Fibroblast of lung (primary cell): Measurements from ENCODE around the gene PGLYRP3. TPM values are rescaled to one million over a fixed set of nuclear protein-coding genes. Genes with fewer than 3 reads are reported as not detected.

Experiments used
- DNase-seq, 2 donors: peaks; one replicate each; pipeline versions ENCODE4 v3.0.0 to v3.0.0-alpha.2; 2010; ENCODE audit warnings: low read depth in 2 of 2
- H2AFZ ChIP-seq: 2 replicates; pipeline ENCODE4 v1.5.1; 2012; ENCODE audit warnings: low read length, control low read depth, inconsistent platforms
- H3K27ac ChIP-seq: 2 replicates; pipeline ENCODE4 v1.5.1; 2011; ENCODE audit warnings: low read length, control low read depth; ENCODE audit not compliant: insufficient read depth
- H3K27me3 ChIP-seq: 2 replicates; pipeline ENCODE4 v1.5.1; 2011; ENCODE audit warnings: mild to moderate bottlenecking, low read length; ENCODE audit not compliant: control insufficient read depth, insufficient read depth
- H3K36me3 ChIP-seq: 2 replicates; pipeline ENCODE4 v1.5.1; 2011; ENCODE audit warnings: low read length; ENCODE audit not compliant: control insufficient read depth, insufficient read depth
- H3K4me1 ChIP-seq: 2 replicates; pipeline ENCODE4 v1.5.1; 2011; ENCODE audit warnings: low read length; ENCODE audit not compliant: control insufficient read depth, insufficient read depth; ENCODE audit errors: extremely low read depth
- H3K4me2 ChIP-seq: 2 replicates; pipeline ENCODE4 v1.5.1; 2011; ENCODE audit warnings: low read length, control low read depth; ENCODE audit not compliant: insufficient read depth; ENCODE audit errors: extremely low read depth
- H3K4me3 ChIP-seq, 4 experiments: fragments of 200-600 bp in 1 of 4; sonication (generic) in 1 of 4; replicated peaks in 1 of 4; 2 replicates each; pipeline ENCODE4 v1.5.1; 2011 to 2016; ENCODE audit warnings: low read length in 4 of 4, low read depth in 3 of 4, mild to moderate bottlenecking in 3 of 4, control low read depth in 2 of 4, inconsistent platforms in 1 of 4, mixed read lengths in 1 of 4; ENCODE audit not compliant: insufficient read depth in 1 of 4; ENCODE audit errors: control extremely low read depth in 1 of 4
- H3K79me2 ChIP-seq: 2 replicates; pipeline ENCODE4 v1.5.1; 2012; ENCODE audit warnings: mild to moderate bottlenecking, low read length, inconsistent platforms; ENCODE audit not compliant: control insufficient read depth, insufficient read depth
- H3K9ac ChIP-seq: 2 replicates; pipeline ENCODE4 v1.5.1; 2011; ENCODE audit warnings: mild to moderate bottlenecking, low read length, control low read depth; ENCODE audit not compliant: insufficient read depth
- H3K9me3 ChIP-seq: 2 replicates; pipeline ENCODE4 v1.5.1; 2012; ENCODE audit warnings: low read depth, low read length; ENCODE audit not compliant: control insufficient read depth, insufficient read depth
- H4K20me1 ChIP-seq: 2 replicates; pipeline ENCODE4 v1.5.1; 2011; ENCODE audit warnings: low read length; ENCODE audit not compliant: control insufficient read depth, insufficient read depth; ENCODE audit errors: extremely low read depth
- EZH2 ChIP-seq: IDR thresholded peaks from 2 replicates; pipeline ENCODE4 v1.5.1; 2012; ENCODE audit warnings: low read length, control low read depth, mild to moderate bottlenecking; ENCODE audit errors: missing control alignments
- polyA plus RNA-seq, 2 donors: library from polyadenylated mRNA; depleted of rRNA in 1 of 2; stranded (reverse) in 1 of 2; unstranded in 1 of 2; fragments of >200 nt; gene quantifications; 2 replicates each; pipeline ENCODE4 v1.2.1, GENCODE V29; 2011 to 2012; ENCODE audit warnings: missing spikeins in 1 of 2
- total RNA-seq: library from RNA; depleted of rRNA; stranded (reverse); fragments of >200 nt; gene quantifications from 2 replicates; pipeline ENCODE4 v1.2.1, GENCODE V29; 2014
- TF ChIP-seq, protein P1 (sequence below), 2 donors: IDR thresholded peaks in 1 of 2; conservative IDR thresholded peaks in 1 of 2; 1 replicate in 1 of 2; 2 replicates in 1 of 2; pipeline ENCODE4 v1.5.1; 2011 to 2012; ENCODE audit warnings: low read length in 2 of 2, control low read depth in 1 of 2, inconsistent platforms in 1 of 2, low read depth in 1 of 2, mild to moderate bottlenecking in 1 of 2

Gene PGLYRP3
- total and polyA plus RNA-seq, 2 donors (not counting 1 experiment from before 2014, with no cell fraction given): not detected

DNA sequence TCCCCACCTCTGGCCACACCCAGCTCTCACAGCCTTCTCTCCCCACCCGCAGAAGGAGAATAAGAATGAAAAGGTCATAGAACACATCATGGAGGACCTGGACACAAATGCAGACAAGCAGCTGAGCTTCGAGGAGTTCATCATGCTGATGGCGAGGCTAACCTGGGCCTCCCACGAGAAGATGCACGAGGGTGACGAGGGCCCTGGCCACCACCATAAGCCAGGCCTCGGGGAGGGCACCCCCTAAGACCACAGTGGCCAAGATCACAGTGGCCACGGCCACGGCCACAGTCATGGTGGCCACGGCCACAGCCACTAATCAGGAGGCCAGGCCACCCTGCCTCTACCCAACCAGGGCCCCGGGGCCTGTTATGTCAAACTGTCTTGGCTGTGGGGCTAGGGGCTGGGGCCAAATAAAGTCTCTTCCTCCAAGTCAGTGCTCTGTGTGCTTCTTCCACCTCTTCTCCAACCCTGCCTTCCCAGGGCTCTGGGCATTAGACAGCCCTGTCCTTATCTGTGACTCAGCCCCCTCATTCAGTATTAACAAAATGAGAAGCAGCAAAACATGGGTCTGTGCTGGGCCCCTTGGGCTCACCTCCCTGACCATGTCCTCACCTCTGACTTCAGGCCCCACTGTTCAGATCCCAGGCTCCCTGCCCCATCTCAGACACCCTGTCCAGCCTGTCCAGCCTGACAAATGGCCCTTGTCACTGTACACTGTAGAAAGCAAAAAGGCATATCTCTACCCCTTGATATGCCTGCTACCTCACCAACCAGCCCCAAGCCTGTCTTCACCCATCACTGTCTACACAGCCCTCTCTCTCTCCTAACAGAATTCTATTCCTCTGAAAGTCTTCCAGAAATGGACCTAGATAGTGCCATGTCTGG, 48.1 kb upstream of the PGLYRP3 start:
- H4K20me1 ChIP-seq: no peaks in the 10 kb centered on the region
- no peak overlapping the region for H2AFZ ChIP-seq
- TF ChIP-seq EZH2: no peak
- TF ChIP-seq, protein P1, sequence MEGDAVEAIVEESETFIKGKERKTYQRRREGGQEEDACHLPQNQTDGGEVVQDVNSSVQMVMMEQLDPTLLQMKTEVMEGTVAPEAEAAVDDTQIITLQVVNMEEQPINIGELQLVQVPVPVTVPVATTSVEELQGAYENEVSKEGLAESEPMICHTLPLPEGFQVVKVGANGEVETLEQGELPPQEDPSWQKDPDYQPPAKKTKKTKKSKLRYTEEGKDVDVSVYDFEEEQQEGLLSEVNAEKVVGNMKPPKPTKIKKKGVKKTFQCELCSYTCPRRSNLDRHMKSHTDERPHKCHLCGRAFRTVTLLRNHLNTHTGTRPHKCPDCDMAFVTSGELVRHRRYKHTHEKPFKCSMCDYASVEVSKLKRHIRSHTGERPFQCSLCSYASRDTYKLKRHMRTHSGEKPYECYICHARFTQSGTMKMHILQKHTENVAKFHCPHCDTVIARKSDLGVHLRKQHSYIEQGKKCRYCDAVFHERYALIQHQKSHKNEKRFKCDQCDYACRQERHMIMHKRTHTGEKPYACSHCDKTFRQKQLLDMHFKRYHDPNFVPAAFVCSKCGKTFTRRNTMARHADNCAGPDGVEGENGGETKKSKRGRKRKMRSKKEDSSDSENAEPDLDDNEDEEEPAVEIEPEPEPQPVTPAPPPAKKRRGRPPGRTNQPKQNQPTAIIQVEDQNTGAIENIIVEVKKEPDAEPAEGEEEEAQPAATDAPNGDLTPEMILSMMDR (conservative IDR thresholded peaks at IDR 0.05 in 1 of 2, IDR thresholded peaks at IDR 0.05 in 1 of 2; ENCODE audit: low read depth in 1 of 2, low read length in 2 of 2): no peak
- H3K4me2 ChIP-seq: no peak overlapping the region
- no peak for DNase-seq
- no peak overlapping the region for H3K9ac ChIP-seq
- H3K27ac ChIP-seq: no peak overlapping the region
- no peaks in the 10 kb centered on the region for H3K79me2 ChIP-seq
- H3K4me1 ChIP-seq: no peaks in the 10 kb centered on the region
- H3K9me3 ChIP-seq: no peaks in the 10 kb centered on the region
- no peak overlapping the region for H3K4me3 ChIP-seq
- H3K36me3 ChIP-seq: no peaks in the 10 kb centered on the region
- H3K27me3 ChIP-seq: peaks cover 6% of the 10 kb centered on the region

DNA sequence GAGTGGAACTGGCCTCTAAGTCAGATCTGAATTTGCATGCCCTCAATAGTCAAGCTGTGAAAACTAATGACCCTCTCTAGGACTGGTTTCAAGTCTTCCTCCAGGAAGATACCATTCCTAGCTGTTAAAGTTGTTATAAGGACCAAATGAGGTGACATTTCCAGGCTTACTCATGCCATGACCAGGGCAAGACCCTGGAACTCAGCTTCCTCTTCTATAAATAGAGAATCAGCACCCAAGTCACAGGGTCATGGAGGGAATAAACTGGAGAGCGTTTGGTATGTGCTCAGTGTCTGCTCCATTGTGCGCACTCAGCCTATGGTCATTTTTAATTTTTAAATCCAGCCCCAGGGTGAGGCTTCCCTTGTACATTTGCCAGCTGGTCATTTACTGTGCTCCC, 47.4 kb upstream of the PGLYRP3 start:
- Histone ChIP-seq H3K4me2 (no peak overlapping the region), H4K20me1 (no peaks in the 10 kb centered on the region), H2AFZ (no peak overlapping the region), H3K27me3 (peaks cover 2% of the 10 kb centered on the region), H3K4me1 (no peaks in the 10 kb centered on the region), H3K79me2 (no peaks in the 10 kb centered on the region), H3K36me3 (no peaks in the 10 kb centered on the region), H3K4me3 (no peak overlapping the region), H3K9me3 (no peaks in the 10 kb centered on the region), H3K27ac (no peak overlapping the region), H3K9ac (no peak overlapping the region)
- TF ChIP-seq EZH2: no peak
- DNase-seq: no peak

DNA sequence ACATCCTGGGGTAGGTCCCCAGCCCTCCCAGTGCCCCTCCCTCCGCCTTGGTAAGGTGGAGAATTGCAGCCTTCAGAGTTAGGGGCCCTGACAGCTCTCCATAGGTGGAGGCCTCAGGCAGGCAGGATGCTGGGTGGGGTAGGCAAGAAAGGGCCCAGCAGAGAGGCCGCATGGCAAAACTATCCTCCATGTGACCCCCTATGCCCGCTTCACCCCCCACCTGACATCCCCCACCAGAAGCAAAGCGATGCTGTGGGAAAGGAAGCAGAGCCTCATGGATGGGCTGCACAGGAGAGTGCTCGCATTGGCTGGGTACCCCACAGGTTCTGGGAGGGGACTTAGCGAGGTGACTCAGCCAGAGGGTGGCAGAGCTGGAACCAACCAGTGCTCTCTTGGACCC, 46.5 kb upstream of the PGLYRP3 start:
- Histone ChIP-seq H4K20me1 (no peaks in the 10 kb centered on the region), H3K4me3 (no peak overlapping the region), H3K79me2 (no peaks in the 10 kb centered on the region), H3K36me3 (no peaks in the 10 kb centered on the region), H3K4me2 (no peak overlapping the region), H3K27ac (no peak overlapping the region), H3K9ac (no peak overlapping the region), H3K4me1 (no peaks in the 10 kb centered on the region), H3K27me3 (peaks cover 2% of the 10 kb centered on the region), H3K9me3 (no peaks in the 10 kb centered on the region), H2AFZ (no peak overlapping the region)
- DNase-seq: no peak
- no peak for TF ChIP-seq EZH2
- TF ChIP-seq, protein P1 (conservative IDR thresholded peaks at IDR 0.05 in 1 of 2, IDR thresholded peaks at IDR 0.05 in 1 of 2; ENCODE audit: low read depth in 1 of 2, low read length in 2 of 2): no peak
